ENCODE data around the gene PLCH1.

- TF ChIP-seq CTCF (conservative IDR thresholded peaks at IDR 0.05; ENCODE audit: low read depth, low read length), result no peak
- no peak for TF ChIP-seq EZH2 (IDR thresholded peaks at IDR 0.05; ENCODE audit: low read length, unreplicated experiment)
Measured at GRCh38 chr3:155643581-155644165, 101.2 kb downstream of the PLCH1 start.
